Transverse colon (tissue), 4 donors: ENCODE data around the gene LMX1A.

Source experiments
- POLR2AphosphoS5 ChIP-seq, 3 donors: sonication (generic); formaldehyde crosslinking; IDR thresholded peaks; one replicate each; pipeline ENCODE4 v1.6.1; 2016; ENCODE audit warnings: antibody characterized with exemption in 3 of 3
- TF ChIP-seq, protein P1 (sequence below), 5 experiments: fragments of 200-600 bp in 3 of 5; fragments of 450-650 bp in 2 of 5; sonication (generic) in 3 of 5; IDR thresholded peaks; 1 replicate in 2 of 5; 2 replicates in 3 of 5; pipeline ENCODE4 v1.5.1; 2016 to 2017; ENCODE audit warnings: antibody characterized with exemption in 5 of 5, inconsistent platforms in 3 of 5, mild to moderate bottlenecking in 2 of 5, moderate library complexity in 1 of 5

DNA sequence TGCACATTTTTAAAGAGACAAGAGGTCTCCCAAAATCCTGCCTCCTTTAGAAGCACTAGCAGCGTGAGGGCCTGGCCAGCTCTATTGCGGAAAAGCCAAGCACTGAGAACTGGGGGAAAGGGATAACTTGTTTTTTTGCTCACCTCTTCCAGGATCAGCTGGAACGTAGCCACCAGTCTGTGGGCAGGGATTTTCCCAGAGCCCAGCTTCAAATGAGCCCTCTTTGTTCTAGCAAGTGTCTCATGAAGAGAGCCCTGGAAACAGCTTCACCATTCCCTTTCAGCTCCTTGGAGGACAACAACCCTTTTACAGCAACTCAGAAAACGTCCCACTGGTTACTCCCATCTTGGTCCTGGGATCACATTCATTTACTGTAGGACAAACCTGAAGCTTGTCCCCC is 195.4 kb downstream of the LMX1A start:
- TF ChIP-seq, protein P1, sequence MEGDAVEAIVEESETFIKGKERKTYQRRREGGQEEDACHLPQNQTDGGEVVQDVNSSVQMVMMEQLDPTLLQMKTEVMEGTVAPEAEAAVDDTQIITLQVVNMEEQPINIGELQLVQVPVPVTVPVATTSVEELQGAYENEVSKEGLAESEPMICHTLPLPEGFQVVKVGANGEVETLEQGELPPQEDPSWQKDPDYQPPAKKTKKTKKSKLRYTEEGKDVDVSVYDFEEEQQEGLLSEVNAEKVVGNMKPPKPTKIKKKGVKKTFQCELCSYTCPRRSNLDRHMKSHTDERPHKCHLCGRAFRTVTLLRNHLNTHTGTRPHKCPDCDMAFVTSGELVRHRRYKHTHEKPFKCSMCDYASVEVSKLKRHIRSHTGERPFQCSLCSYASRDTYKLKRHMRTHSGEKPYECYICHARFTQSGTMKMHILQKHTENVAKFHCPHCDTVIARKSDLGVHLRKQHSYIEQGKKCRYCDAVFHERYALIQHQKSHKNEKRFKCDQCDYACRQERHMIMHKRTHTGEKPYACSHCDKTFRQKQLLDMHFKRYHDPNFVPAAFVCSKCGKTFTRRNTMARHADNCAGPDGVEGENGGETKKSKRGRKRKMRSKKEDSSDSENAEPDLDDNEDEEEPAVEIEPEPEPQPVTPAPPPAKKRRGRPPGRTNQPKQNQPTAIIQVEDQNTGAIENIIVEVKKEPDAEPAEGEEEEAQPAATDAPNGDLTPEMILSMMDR (IDR thresholded peaks at IDR 0.05): no peak
- no peak for TF ChIP-seq POLR2AphosphoS5 (IDR thresholded peaks at IDR 0.05)
